GM18907 (cell line): ENCODE results near the gene RNF144A.

Source experiments
- ATAC-seq: cut with Tn5 transposase; IDR thresholded peaks from one replicate; pipeline ENCODE4 v1.9.1; 2021; ENCODE audit warnings: mild to moderate bottlenecking, moderate library complexity; ENCODE audit not compliant: unreplicated experiment

RNF144A gene

GRCh38 chr2:7018282-7018701 lies 101.1 kb downstream of the RNF144A start:
- no peak for ATAC-seq

- no peak for ATAC-seq
Observed at GRCh38 chr2:7018767-7019166, 101.6 kb downstream of the RNF144A start.

GRCh38 chr2:7019191-7019590 lies 102.0 kb downstream of the RNF144A start:
- no peak for ATAC-seq

- no peak for ATAC-seq
Observed at GRCh38 chr2:7020059-7020458, 102.8 kb downstream of the RNF144A start.

- no peak for ATAC-seq
Observed at GRCh38 chr2:7020468-7020867, 103.3 kb downstream of the RNF144A start.

- ATAC-seq, result no peak
Observed at GRCh38 chr2:7020939-7021470, 103.8 kb downstream of the RNF144A start.

- ATAC-seq, result no peak
Observed at GRCh38 chr2:7022492-7023385, 105.5 kb downstream of the RNF144A start.

- ATAC-seq, result no peak
Observed at GRCh38 chr2:7023542-7023941, 106.3 kb downstream of the RNF144A start.

- ATAC-seq, result no peak
Observed at GRCh38 chr2:7024261-7024660, 107.0 kb downstream of the RNF144A start.

- ATAC-seq, result no peak
Observed at GRCh38 chr2:7025082-7025481, 107.9 kb downstream of the RNF144A start.

GRCh38 chr2:7026742-7027141 lies 109.5 kb downstream of the RNF144A start:
- ATAC-seq, result no peak

- no peak for ATAC-seq
Observed at GRCh38 chr2:7027411-7027810, 110.2 kb downstream of the RNF144A start.

- ATAC-seq, result no peak
Observed at GRCh38 chr2:7027956-7028655, 110.9 kb downstream of the RNF144A start.

- ATAC-seq, result no peak
Observed at GRCh38 chr2:7028846-7029245, 111.6 kb downstream of the RNF144A start.

- no peak for ATAC-seq
Observed at GRCh38 chr2:7029291-7030059, 112.3 kb downstream of the RNF144A start.

- no peak for ATAC-seq
Observed at GRCh38 chr2:7030810-7031209, 113.6 kb downstream of the RNF144A start.

GRCh38 chr2:7031547-7032245 lies 114.5 kb downstream of the RNF144A start:
- ATAC-seq, result no peak

- no peak for ATAC-seq
Observed at GRCh38 chr2:7032371-7032770, 115.2 kb downstream of the RNF144A start.

- no peak for ATAC-seq
Observed at GRCh38 chr2:7033136-7033960, 116.1 kb downstream of the RNF144A start.

GRCh38 chr2:7034303-7034702 lies 117.1 kb downstream of the RNF144A start:
- ATAC-seq, result no peak
